K562 (cell line): Measurements from ENCODE around the gene CHD5. TPM values are rescaled to one million over a fixed set of nuclear protein-coding genes. Genes with fewer than 3 reads are reported as not detected.

Experiments
- BRCA1 ChIP-seq, 2 experiments: fragments of 450-650 bp in 1 of 2; sonication (generic) in 1 of 2; formaldehyde crosslinking in 1 of 2; IDR thresholded peaks; 2 replicates each; pipeline versions ENCODE4 v1.5.0 to v1.6.1; 2017 to 2020; ENCODE audit warnings: mild to moderate bottlenecking in 1 of 2, missing genetic modification reagents in 1 of 2
- CCNT2 ChIP-seq: IDR thresholded peaks from 2 replicates; pipeline ENCODE4 v1.6.1; 2011; ENCODE audit warnings: borderline replicate concordance, low read depth, mild to moderate bottlenecking, moderate library complexity, mixed read lengths, low read length; ENCODE audit not compliant: insufficient read length; ENCODE audit errors: extremely low read depth
- CEBPZ ChIP-seq: fragments of 150-350 bp; IDR thresholded peaks from 2 replicates; pipeline ENCODE4 v1.6.1; 2014; ENCODE audit warnings: low read depth, mild to moderate bottlenecking, low read length, borderline replicate concordance
- CREB3L1 ChIP-seq: fragments of 450-650 bp; IDR thresholded peaks from 2 replicates; pipeline ENCODE4 v1.6.1; 2014; ENCODE audit warnings: low read depth, mild to moderate bottlenecking, moderate library complexity, borderline replicate concordance
- ELK1 ChIP-seq: sonication (generic); formaldehyde crosslinking; IDR thresholded peaks from 2 replicates; pipeline ENCODE4 v1.8.1; 2022; ENCODE audit warnings: missing genetic modification reagents
- ETV5 ChIP-seq: sonication (generic); formaldehyde crosslinking; IDR thresholded peaks from 2 replicates; pipeline ENCODE4 v1.4.0; 2020; ENCODE audit warnings: low read depth, mild to moderate bottlenecking, missing genetic modification reagents
- GMEB1 ChIP-seq: fragments of 250-450 bp; sonication (Bioruptor Pico); IDR thresholded peaks from 2 replicates; pipeline ENCODE4 v1.4.0; 2020; ENCODE audit warnings: mild to moderate bottlenecking
- HDAC8 ChIP-seq: fragments of 450-650 bp; IDR thresholded peaks from 2 replicates; pipeline ENCODE4 v1.6.1; 2016; ENCODE audit warnings: mild to moderate bottlenecking, missing genetic modification characterization, moderate library complexity, missing compliant biosample characterization
- RAD21 ChIP-seq, 2 experiments: fragments of 250-450 bp in 1 of 2; fragments of 450-650 bp in 1 of 2; sonication (Bioruptor Pico) in 1 of 2; formaldehyde crosslinking in 1 of 2; IDR thresholded peaks in 1 of 2; conservative IDR thresholded peaks in 1 of 2; 2 replicates each; pipeline versions ENCODE4 v1.4.0 to v1.8.0; 2020 to 2022; ENCODE audit warnings: mild to moderate bottlenecking in 2 of 2, moderate library complexity in 1 of 2
- RFX7 ChIP-seq: fragments of 250-450 bp; sonication (Bioruptor Pico); IDR thresholded peaks from 2 replicates; pipeline ENCODE4 v1.5.1; 2021; ENCODE audit warnings: mild to moderate bottlenecking
- SREBF1 ChIP-seq: fragments of 150-350 bp; IDR thresholded peaks from 2 replicates; pipeline ENCODE4 v1.6.1; 2014; ENCODE audit warnings: antibody characterized with exemption, low read depth, low read length, borderline replicate concordance
- TFAM ChIP-seq: fragments of 250-450 bp; sonication (Bioruptor Pico); conservative IDR thresholded peaks from 2 replicates; pipeline ENCODE4 v1.5.0; 2021; ENCODE audit warnings: mild to moderate bottlenecking, moderate library complexity
- TFE3 ChIP-seq: fragments of 450-650 bp; formaldehyde crosslinking; IDR thresholded peaks from 2 replicates; pipeline ENCODE4 v1.4.0; 2020; ENCODE audit warnings: mild to moderate bottlenecking, mixed read lengths
- ZNF143 ChIP-seq: sonication (generic); formaldehyde crosslinking; IDR thresholded peaks from 2 replicates; pipeline ENCODE4 v1.9.0; 2022; ENCODE audit warnings: mild to moderate bottlenecking, missing genetic modification reagents
- ZNF23 ChIP-seq: fragments of 250-450 bp; sonication (Bioruptor Pico); IDR thresholded peaks from 2 replicates; pipeline ENCODE4 v1.4.0; 2020; ENCODE audit warnings: mild to moderate bottlenecking
- ZNF384 ChIP-seq: IDR thresholded peaks from 2 replicates; pipeline ENCODE4 v1.6.1; 2012; ENCODE audit warnings: low read depth, low read length, improper control_type of control experiment
- ZNF699 ChIP-seq: fragments of 250-450 bp; sonication (Bioruptor Pico); IDR thresholded peaks from 2 replicates; pipeline ENCODE4 v1.8.0; 2021; ENCODE audit warnings: mild to moderate bottlenecking, moderate library complexity; ENCODE audit not compliant: insufficient replicate concordance
- polyA plus RNA-seq, 8 experiments: library from polyadenylated mRNA; depleted of rRNA in 4 of 8; stranded (reverse) in 5 of 8; unstranded in 3 of 8; fragments of >200 nt; fragmentation: Nextera tagmentation in 2 of 8; fragmentation: Illumina TruSeq in 1 of 8; extraction: Ambion mirVana in 2 of 8; extraction: Trizol in 1 of 8; gene quantifications; 2 replicates each; pipeline versions ENCODE4 v1.2.1 to v1.2.3, GENCODE V29; 2011 to 2014; ENCODE audit warnings: inconsistent platforms in 1 of 8, missing spikeins in 1 of 8
- total RNA-seq, 7 experiments: library from RNA; depleted of rRNA in 6 of 7; stranded (reverse); fragments of >200 nt in 6 of 7; fragmentation: Illumina TruSeq in 2 of 7; extraction: Trizol in 2 of 7; gene quantifications; 2 replicates each; pipeline versions ENCODE4 v1.2.1 to v1.2.3, GENCODE V29; 2011 to 2021; ENCODE audit warnings: low replicate concordance in 1 of 7

Gene CHD5
- total and polyA plus RNA-seq, 9 of the 15 experiments (the other 6 are each of a cell fraction or from before 2014, with no cell fraction given): 0.03 to 0.52 (median 0.11) TPM; not detected in 2

- TF ChIP-seq TFE3 (CRISPR knock-in tag) (no peak), TFAM (CRISPR knock-in tag) (no peak), ZNF23 (no peak), ZNF143 (CRISPR knock-in tag) (no peak), BRCA1 (IDR thresholded peaks at IDR 0.05) (no peak), BRCA1 (CRISPR knock-in tag; IDR thresholded peaks at IDR 0.05) (no peak), ZNF699 (no peak), RFX7 (CRISPR knock-in tag) (no peak), HDAC8 (no peak), ETV5 (CRISPR knock-in tag) (no peak), CCNT2 (no peak), ZNF384 (no peak), GMEB1 (CRISPR knock-in tag) (no peak), SREBF1 (no peak), RAD21 (CRISPR knock-in tag; conservative IDR thresholded peaks at IDR 0.05 in 1 of 2, IDR thresholded peaks at IDR 0.05 in 1 of 2) (peak in 1 of 2 experiments; percentile 60; a peak in 3 of 4 replicates), CEBPZ (no peak), CREB3L1 (no peak), ELK1 (CRISPR knock-in tag) (no peak)
These were observed 5.7 kb upstream of the CHD5 start (continued) for GRCh38 chr1:6185635-6186382.
